Tongue (tissue), 2 donors: ENCODE data around the gene RAB6A. TPM values are rescaled to one million over a fixed set of nuclear protein-coding genes. Genes with fewer than 3 reads are reported as not detected.
A peak's percentile ranks its signal among the peaks of the same experiment; 100 is the strongest.
"Not testable (repeated sequence)": the region's sequence is repeated elsewhere in the genome, so short reads cannot be mapped to it uniquely, and the experiment has no call there.

Experiments used
- DNase-seq: peaks from one replicate; pipeline ENCODE4 v3.0.0-alpha.2; 2015
- total RNA-seq: library from RNA; depleted of rRNA; stranded (reverse); fragments of >200 nt; gene quantifications from one replicate; pipeline ENCODE4 v1.2.3, GENCODE V29; 2014

The RAB6A gene
- total RNA-seq, 1 donor from 2014 or later = 158 TPM

DNA sequence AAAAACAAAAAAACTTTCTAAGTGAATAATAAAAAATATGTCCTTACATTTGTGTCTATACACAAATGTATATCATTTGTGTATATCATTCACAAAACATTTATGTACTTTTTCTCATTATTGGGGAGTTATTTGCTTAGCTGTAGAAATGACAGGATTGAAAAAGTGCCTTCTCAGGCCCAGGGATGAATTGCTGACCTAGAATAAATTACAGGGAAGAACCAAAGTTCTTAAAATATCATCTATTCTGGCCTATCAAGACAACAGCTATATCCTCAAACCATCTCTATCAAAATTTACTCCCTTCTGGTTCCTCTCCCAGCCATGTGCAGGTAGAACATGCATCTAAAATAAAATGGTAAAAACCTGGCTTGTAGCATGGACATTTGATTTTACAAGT lies 1.9 kb upstream of the RAB6A start:
- no peak for DNase-seq

GRCh38 chr11:73761403-73761945 lies 600 bp upstream of the RAB6A start:
- no peak for DNase-seq

- peak; percentile 67 for DNase-seq
Observed at GRCh38 chr11:73760135-73760678, 667 bp downstream of the RAB6A start.

DNA sequence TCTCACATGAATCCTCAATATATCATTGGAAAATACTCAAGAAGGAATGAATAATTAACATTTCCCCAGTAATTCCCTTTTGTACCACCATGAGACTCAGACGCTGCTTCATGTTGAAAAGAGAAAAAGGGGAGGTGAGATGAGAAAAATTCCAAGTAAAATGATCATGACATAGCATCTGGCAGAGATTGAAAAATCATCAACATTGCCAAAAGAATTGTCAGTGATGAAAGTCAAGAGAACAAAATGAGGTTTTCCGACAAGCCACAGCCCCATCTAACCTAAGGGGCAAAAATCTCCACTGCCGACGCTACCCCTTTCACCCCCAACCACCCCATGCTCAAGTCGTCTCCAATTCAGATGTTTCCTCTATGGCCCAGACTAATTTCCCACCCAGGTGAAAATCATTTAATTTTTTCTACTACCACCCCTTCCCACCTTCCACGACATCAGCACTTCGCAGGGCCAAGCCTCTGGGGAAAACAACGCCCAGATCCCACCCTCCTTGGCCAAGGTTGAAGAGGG lies 1.2 kb downstream of the RAB6A start:
- peak; percentile 51 for DNase-seq

DNA sequence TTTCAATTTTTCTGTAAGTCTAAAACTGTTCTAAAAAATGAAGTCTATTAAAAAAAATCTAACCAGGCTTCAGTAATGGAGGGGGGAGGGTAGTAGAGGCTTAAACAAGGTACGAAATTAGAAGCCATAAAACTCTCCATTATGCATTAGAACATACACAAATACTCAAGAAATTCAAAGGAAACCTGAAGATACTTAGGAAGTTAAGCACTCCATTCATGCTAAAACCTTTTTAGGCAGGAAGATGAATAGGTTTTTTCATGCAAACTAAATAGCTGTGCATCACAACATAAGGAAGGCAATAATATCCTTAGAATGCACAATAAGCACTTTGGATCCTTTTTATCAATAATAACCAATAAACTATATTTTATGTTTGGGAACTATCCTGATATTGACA lies 2.4 kb downstream of the RAB6A start:
- no peak for DNase-seq

DNA sequence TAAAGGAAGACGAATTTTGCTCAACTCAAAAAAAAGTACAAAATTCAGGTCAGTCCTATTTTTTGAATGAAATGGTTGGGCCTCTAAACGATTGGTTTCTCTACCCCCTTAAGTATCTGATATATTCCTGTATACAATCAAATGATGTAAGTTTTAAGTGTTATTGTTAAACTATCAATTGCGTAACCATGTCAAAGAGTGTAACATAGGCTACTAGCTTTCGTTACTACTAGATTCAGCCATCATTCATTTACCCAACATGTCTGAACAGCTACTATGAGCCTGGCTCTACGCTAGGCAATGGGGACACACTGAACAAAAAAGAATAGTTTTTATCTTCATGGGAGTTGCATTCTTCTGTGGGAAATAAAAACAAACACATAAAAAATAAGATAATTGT lies 3.3 kb downstream of the RAB6A start:
- no peak for DNase-seq

GRCh38 chr11:73755670-73756069 lies 5.2 kb downstream of the RAB6A start:
- no peak for DNase-seq

GRCh38 chr11:73753938-73754337 lies 6.9 kb downstream of the RAB6A start:
- DNase-seq = no peak

- DNase-seq = no peak
Observed at GRCh38 chr11:73752903-73753302, 8.0 kb downstream of the RAB6A start.

DNA sequence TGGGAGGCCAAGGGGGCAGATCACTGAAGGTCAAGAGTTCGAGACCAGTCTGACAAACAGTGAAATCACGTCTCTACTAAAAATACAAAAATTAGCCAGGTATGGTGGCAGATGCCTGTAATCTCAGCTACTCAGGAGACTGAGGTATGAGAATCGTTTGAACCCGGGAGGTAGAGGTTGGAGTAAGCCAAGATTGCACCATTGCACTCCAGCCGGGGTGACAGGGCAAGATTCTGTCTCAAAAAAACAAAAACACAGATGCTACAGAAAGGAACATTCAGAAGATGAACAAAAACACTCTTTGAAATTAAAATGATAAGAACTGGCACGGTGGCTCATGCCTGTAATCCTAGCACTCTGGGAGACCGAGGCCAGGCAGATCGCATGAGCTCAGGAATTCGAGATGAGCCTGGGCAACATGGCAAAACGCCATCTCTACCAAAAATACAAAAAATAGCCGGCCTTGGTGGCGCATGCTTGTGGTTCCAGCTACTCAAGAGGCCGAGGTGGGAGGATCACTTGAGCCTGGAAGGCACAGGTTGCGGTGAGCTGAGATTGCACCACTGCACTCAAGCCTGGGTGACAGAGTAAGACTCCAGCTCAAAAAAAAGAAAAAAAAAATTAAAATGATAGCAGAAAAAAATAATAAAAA lies 8.5 kb downstream of the RAB6A start:
- DNase-seq = no peak

DNA sequence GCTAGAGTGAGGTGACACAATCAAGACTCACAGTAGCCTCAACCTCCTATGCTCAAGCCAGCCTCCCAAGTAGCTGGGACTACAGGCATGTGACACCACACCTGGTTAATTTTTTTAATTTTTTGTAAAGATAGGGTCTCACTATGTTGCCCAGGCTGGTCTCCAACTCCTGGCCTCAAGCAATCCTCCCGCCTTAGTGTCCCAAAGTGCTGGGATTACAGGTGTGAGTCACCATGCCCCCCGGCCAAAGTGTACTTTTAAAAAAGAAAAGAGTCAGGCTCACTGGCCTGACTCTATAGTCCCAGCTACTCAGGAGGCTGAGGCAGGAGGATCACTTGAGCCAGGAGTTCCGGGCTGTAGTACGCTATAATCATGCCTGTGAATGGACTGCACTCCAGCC lies 10.0 kb downstream of the RAB6A start:
- not testable (repeated sequence) for DNase-seq

DNA sequence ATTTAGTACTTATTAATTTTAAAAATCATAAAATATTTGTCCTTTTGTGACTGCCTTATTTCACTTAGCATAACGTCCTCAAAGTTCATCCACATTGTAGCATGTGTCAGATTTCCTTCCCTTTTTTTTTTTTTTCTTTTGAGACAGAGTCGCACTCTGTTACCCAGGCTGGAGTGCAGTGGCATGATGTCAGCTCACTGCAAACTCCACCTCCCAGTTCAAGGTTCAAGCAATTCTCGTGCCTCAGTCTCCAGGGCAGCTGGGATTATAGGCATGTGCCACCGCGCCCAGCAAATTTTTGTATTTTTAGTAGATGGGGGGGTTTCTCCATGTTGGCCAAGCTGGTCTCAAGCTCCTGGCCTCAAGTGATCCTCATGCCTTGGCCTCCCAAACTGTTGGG lies 10.6 kb downstream of the RAB6A start:
- DNase-seq = no peak

DNA sequence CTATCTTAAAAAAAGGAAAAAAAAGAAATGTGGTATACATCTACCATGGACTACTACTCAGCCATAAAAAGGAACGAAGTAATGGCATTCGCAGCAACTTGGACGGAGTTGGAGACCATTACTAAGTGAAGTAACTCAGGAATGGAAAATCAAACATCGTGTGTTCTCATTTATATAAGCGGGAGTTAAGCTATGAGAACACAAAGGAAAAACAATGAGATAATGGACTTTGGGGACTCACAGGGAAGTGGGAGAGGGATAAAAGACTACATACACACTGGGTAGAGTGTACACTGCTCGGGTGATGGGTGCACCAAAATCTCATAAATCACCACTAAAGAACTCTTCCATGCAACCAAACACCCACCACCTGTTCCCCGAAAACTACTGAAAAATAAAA lies 11.8 kb downstream of the RAB6A start:
- no peak for DNase-seq

DNA sequence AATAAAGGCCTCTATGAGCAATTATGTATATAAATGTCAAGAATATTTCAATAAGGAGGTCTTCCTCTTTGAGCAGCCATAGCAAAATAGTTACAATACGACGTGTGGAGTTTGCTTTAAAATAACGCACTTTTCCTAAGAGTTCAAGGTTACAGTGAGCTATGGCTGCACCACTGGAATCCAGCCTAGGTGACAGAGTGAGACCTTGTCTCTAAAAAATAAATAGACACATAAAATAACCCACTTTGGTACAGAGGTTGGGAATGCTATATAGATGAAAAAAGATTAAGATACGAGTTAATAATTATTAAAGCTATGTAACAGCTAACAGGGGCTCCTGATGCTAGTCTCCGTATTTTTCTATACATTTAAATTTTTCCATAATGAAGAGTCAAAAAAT lies 12.6 kb downstream of the RAB6A start:
- DNase-seq = no peak

DNA sequence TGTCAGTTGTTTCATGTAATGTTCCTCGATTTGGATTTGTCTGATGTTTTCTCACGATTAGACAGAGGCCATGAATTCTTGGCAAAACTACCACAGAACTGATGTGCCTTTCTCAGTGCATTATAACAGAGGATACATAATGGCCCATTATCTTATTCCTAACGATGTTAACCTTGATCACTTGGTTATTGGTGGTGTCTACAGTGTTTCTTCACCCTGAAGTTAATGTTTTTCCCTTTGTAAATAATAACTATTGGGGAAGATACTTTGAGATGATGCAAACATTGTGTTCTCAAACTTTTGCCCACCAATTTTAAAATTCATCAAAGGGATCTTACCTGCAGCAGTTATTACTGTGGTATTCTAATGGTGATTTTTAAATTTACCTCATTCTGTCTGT lies 13.1 kb downstream of the RAB6A start:
- DNase-seq = no peak

DNA sequence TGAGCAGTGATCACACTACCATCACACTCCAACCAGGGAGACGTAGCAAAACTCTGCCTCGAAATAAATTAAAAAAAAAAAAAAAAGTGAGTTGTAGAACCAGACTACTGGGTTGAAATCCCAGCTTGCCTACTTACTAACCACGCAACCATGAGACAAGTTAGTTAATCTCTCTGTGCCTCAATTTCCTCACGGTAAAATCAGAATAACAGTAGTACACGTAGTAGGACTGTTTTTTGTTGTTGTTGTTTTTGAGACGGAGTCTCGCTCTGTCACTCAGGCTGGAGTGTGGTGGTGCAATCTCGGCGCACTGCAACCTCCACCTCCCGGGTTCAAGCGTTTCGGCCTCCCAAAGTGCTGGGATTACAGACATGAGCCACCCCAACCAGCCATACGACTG lies 14.2 kb downstream of the RAB6A start:
- no peak for DNase-seq

GRCh38 chr11:73743045-73743444 lies 17.8 kb downstream of the RAB6A start:
- DNase-seq = no peak

- not testable (repeated sequence) for DNase-seq
Observed at GRCh38 chr11:73735959-73736358, 24.9 kb downstream of the RAB6A start.

- no peak for DNase-seq
Observed at GRCh38 chr11:73734993-73735392, 25.9 kb downstream of the RAB6A start.

GRCh38 chr11:73734011-73734410 lies 26.9 kb downstream of the RAB6A start:
- not testable (repeated sequence) for DNase-seq

- not testable (repeated sequence) for DNase-seq
Observed at GRCh38 chr11:73732936-73733335, 27.9 kb downstream of the RAB6A start.

- DNase-seq = no peak
Observed at GRCh38 chr11:73729594-73730206, 31.2 kb downstream of the RAB6A start.

- DNase-seq = no peak
Observed at GRCh38 chr11:73728000-73728399, 32.9 kb downstream of the RAB6A start.

DNA sequence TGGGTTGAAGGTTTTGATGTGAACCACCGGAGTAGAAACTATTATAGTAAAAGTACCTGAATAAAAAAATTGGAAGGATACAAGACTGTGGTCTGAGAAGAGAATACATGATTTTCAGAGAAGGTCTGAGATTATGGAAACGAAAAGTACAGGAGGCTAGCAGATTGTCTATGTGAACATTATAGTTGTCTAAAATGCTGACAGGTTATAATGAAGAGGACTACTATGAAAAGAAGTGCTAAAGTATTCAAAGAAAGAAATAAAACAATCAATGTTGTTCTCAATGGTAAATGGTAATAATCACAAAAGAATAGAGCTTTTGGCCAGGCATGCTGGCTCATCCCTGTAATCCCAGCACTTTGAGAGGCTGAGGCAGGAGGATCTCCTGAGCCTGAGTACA lies 34.0 kb downstream of the RAB6A start:
- no peak for DNase-seq
